Posterior cingulate gyrus (tissue), 11 donors: ENCODE data around the gene NUTM2F.
"Not testable (repeated sequence)": the region's sequence is repeated elsewhere in the genome, so short reads cannot be mapped to it uniquely, and the experiment has no call there.

Experiments used
- DNase-seq, 10 donors: peaks; one replicate each; pipeline versions ENCODE4 v3.0.0 to v3.0.0-alpha.2; 2020 to 2021; ENCODE audit warnings: mixed read lengths in 3 of 10
- intact Hi-C: fragments of 100-400 bp; cut with DNase I; formaldehyde crosslinking; loops from one replicate; pipeline ENCODE4 v1.15.1; 2023

The NUTM2F gene

DNA sequence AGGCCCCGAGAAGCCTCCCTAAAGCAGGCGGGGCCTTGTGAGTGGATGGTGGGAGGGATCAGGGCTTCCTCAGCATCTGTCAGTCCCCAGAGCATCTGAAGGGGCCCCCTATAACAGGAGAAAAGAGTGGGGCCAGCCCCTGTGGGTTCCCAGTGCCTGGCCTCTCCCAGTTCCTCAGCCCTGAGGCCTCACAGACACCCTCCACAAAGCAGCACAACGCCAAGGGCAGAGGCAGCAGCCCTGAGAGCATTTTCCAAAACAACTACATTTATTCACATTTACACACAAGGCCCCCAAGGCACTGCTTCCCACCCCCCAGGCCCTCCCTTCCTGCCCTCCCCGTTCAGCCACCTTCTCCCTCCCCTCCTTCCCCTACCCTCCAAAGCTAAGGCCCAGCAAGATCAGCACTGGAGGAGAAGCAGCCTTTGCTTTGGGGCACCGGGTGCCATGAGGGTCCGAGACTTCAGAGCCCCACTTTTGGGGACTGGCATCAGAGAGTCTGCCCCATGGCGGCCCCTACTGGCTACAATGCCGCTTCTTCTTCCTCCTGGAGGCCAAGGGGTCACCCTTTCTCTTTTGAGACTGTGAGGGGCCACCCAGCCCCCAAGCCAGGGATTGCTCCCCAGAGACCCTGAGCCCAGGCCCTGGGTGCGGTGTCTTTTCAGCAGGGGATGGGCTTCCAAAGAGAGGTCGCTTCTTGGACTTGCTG, 10.3 kb downstream of the NUTM2F start:
- intact Hi-C loops: not testable (repeated sequence)

DNA sequence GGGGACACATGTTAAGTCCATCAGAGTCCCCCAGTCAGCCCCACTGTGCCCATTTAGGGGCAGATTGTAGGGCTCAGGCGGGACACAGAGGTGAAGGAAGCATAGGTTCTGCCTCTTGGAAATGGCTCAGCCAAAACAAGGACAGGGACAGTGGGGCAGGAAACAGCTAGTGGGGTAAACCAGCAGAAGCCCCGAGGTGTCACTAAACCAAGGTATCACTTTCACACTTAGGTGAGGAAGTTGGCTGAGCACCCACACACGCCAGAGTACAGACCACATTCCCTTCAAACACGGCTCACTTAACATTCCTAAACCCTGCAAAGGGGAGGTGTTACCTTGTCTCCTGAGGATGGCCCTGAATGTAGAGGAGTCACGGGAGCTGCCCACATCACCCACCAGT, 12.2 kb downstream of the NUTM2F start:
- intact Hi-C loops: not testable (repeated sequence)

More for the DNA sequence above, 10.3 kb downstream of the NUTM2F start:
- DNase-seq: not testable (repeated sequence)

DNA sequence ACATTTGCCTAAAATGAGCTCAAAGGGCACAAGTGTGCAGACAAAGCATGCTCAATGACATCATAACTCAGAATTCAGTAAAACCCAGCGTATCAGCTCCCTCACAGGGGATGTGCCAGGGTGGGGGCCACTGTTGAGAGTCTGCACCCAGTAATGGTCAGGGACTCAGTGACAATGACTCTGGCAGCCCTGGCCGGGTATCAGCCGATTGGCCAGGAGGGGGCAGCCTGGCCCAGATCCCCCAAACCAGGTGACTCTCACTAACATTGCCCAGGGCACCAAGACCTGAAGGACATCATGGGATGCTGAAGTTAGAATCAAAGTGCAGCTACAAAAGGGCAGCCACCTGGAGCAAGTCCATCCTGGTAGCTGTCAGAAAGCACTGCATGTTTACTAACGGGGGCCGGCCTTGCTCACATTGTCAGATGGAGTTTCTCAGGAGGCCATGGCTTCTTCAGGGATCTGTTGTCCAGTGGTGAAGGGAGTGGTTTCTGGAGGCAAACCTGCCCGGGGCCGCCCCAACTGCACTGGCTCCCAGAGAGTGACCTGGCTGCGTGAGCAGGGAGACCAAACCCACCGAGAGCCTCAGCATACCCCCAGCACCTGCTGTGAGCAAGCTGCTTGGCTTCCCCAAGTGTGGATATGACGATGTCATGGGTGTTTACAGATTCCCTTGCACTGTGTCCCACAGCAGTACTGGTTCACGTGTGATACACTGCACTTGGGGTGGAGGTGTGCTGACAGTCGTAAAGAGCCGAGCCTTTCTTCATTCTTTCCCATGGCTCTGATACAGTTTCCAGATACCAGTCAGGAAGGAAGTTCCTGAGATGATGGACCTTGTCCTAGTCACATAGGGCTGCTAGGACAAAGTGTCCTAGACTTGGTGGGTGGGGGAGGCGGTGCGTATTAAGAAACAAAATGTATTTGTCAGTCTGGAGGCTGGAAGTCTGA, 13.1 kb downstream of the NUTM2F start:
- DNase-seq, intact Hi-C loops: not testable (repeated sequence)

More for the DNA sequence above, 12.2 kb downstream of the NUTM2F start:
- not testable (repeated sequence) for DNase-seq

DNA sequence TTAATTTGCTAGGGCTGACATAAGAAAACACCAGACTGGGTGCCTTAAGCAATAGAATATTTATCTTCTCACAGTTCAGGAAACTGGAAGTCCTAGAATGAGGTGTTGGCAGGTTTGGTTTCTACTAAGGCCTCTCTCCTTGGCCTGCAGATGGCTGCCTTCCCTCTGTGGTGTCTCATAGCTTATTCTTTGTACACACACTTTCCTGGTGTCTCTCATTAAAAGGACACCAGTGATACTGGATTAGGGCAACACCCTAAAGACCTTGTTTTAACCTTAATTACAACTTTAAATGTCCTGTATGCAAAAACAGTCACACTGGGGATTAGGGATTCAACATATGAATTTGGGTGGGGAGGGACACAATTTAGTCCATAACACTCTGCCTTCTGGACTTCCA, 25.1 kb downstream of the NUTM2F start:
- intact Hi-C loops: no loop called here
- no peak for DNase-seq

DNA sequence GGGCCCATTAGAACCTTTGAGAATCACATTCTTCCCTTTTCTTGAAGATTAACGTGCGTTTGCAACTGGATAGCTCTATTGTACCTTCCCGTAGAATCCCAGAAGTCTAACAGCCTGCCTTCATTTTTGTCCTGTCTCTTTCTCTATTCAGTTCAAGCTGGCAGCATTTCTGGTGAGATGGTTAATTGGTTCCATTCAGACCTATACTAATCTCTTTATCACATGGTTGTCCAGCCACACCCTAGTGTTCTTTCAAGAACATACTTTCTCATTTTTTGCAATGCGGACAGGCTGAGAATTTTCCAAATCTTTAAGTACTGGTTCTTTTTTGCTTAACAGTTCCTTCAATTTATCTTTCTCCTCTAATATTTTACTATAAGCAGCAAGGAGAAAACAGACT, 26.0 kb downstream of the NUTM2F start:
- intact Hi-C loops: no loop called here
- no peak for DNase-seq

DNA sequence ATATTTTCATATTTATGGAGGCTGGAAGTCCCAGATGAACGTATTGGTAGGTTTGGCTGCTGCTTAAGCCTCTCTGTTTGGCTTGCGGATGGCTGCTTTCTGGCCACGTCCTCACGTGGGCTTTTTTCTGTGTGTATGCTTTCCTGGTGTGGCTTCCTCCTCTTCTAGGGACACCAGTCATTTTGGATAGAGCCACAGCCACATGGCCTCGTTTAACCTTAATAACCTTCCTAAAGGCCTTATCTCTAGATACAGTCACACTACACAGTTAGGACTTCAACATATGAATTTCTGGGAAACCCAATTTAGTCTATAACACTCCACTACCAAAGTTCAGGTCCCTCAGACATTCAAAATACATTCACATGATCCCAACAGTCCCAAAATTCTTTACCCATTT, 26.9 kb downstream of the NUTM2F start:
- DNase-seq: no peak
- intact Hi-C loops: no loop called here

DNA sequence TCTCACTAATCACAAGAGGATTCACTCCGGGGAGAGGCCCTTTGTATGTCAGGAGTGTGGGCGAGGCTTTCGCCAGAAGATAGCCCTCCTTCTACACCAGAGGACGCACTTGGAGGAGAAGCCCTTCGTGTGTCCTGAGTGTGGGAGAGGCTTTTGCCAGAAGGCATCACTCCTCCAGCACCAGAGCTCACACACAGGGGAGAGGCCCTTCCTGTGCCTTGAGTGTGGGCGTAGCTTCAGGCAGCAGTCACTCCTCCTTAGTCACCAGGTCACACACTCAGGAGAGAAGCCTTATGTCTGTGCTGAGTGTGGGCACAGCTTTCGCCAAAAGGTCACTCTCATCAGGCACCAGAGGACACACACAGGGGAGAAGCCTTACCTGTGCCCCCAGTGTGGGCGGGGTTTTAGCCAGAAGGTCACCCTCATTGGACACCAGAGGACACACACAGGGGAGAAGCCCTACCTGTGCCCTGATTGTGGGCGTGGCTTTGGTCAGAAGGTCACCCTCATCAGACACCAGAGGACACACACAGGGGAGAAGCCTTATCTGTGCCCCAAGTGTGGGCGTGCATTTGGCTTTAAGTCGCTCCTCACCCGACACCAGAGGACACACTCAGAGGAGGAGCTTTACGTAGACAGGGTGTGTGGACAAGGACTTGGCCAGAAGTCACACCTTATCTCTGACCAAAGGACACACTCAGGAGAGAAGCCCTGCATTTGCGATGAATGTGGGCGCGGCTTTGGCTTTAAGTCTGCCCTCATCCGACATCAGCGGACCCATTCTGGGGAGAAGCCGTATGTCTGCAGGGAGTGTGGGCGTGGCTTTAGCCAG, 27.8 kb downstream of the NUTM2F start:
- intact Hi-C loops: no loop called here
- DNase-seq: no peak

DNA sequence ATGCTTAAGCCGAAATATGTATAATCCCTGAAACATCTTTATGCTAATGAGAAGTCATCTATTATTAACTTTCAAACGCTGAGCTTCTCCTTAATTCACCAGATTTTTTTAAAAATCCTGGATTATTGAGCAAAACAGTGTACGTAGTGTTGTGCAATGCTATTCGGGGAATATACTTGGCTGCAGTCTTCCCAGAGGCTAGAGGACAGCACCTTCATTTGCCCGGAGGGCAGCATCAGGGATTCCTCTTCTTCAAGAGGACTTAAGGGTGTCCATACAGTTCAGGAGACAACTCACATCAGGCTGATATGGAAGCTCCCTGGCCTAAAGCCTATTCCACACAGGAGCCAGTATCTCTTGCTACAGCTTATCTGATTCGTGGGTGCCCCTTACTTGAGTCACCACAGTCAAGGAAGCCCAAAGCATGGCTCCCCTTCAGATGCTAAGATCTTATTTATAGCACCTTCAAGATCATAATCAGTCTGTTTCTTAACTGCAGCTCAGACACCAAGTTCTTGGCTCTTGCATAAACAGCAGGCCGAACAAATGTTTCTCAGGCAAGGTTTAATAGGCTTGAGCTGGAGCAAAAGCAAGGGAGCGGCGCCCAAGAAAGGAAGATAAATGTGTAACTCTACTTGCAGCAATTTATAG, 29.4 kb downstream of the NUTM2F start:
- intact Hi-C loops: no loop called here
- DNase-seq: peak in 4 of 10 donors; percentile 15 to 87 (median 34)

DNA sequence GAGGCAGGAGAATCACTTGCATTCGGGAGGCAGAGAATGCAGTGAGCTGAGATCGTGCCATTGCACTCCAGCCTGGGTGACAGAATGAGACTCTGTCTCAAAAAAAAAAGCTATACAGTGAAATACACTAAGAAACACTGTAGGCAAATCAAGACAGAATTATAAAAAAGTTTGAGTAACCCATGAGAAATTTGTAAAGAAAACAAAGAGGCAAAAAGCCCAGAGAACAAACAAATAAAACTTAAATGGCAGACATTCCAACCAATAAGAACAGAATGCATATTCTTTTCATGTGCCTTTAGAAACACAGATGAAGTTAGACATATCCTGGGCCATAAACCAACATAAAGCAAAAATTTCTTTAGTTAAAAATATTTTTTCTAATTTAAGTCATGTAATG, 38.8 kb downstream of the NUTM2F start:
- intact Hi-C loops: no loop called here
- no peak for DNase-seq

DNA sequence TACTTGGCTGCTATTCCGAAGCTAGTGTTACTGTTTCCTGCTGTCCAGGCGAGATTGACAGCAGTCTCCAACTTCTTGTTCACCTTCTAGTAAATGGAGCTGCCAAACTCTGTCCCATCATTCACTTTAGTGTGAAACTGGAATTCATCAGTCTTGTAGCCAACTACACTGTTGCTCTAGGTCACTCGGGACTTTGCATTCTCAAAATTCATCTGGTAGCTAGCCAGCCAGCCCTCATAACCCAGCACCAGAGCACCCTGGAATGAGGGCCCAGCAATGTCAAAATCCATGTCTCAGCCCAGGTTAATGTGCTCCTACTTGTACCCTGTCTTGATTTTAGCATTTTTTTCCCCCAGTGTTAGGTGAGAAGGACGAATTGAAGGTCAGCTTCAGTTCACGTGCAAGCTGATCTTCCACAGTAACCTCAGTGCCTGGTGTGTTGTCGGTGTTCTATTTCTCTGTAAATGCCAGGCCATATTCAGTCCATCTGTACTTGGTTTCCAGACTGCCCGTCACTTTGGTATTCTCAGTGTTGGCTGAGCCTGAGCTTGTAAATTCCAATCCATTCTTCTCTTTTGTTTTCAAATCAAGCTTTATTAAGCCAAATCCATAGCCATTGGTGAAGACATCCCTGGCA, 40.4 kb downstream of the NUTM2F start:
- no peak for DNase-seq
- intact Hi-C loops: no loop called here

DNA sequence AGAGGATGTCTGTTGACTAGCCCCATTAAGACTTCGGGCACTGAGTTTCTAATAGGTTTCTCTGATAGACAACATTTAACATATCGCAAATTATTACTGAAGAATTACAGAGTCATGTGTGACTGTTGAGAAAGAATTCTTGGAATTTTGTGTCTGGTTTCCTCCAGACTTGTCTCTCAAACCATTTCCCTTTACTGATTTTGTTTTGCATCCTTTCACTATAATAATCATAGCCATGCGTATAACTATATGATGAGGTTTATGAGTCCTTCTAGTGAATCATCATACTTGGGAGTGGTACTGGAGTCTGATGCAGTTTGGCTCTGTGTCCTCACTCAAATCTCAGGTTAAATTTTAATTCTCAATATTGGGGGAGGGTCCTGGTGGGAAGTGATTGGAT, 42.3 kb downstream of the NUTM2F start:
- no peak for DNase-seq
- intact Hi-C loops: no loop called here

DNA sequence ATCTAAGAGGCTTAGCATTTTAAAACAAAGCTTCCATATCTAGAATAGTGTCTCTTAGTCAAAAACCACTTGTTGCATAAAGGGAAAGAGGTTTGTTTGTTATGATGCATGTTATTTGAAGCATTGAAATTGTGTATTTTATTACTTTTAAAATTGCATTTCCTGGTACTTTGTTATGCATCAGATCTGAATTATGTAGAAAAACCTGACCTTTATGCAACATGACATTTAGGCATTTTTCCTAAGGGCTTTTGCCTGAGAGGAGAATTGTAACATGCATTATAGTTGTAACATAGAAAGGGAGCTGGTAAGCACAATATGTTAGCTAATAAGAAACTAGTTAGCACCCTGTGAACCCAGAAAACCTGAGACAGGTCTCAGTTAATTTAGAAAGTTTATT, 47.3 kb downstream of the NUTM2F start:
- intact Hi-C loops: no loop called here
- DNase-seq: no peak

DNA sequence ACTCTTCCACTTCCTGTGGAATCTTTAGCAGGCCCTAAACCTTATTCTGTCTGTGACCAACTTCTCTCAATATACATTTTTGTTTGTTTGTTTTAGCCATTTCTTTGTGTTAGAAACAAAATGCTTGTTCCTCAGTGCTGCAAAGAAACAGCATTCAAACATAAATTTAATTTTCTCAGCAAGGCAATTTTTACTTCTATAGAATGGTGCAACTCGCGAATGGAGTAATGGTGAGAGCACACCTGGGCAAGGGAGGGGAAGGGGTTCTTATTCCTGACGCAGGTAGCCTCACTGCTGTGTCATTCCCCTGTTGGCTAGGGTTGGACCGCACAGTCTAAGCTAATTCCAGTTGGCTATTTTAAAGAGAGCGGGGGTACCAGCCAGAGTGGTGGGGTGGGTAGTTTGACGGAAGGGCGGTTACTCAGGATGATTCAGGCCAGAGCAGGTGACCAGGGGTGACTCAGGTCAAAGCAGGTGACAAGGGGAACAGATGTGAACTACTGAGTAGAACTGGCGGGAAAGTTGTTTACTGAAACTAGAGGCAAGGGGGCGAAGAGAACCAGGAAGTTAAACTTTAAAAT, 47.9 kb downstream of the NUTM2F start:
- intact Hi-C loops: no loop called here
- DNase-seq: no peak

DNA sequence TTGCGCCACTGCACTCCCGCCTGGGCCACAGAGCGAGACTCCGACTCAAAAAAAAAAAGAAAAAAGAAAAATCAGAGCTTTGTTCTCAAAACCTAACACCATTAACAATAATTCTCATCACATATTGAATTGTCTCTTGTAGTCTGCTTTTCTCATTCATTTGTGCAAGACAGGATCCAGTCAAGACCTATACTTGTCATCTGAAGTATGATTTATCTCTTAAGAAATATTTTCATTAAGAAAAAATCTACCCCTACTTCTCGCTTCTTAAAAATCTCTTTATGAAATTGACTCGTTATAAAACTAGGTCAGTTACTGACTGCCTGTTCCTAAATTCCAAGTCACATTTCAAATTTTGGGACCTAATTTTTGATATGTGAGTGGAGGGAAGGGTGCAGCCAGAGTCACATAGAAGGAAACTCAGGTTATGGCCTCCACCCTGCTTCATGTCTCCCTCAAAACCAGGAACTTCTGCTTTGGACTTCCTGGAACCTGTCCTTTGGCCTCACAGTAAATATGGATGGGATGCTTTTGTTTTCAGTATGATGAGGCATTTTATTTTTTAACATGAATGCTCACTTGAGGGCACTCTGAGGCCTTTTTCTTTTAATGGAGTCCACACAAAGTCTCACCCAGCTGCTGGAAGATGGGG, 50.4 kb downstream of the NUTM2F start:
- intact Hi-C loops: no loop called here

DNA sequence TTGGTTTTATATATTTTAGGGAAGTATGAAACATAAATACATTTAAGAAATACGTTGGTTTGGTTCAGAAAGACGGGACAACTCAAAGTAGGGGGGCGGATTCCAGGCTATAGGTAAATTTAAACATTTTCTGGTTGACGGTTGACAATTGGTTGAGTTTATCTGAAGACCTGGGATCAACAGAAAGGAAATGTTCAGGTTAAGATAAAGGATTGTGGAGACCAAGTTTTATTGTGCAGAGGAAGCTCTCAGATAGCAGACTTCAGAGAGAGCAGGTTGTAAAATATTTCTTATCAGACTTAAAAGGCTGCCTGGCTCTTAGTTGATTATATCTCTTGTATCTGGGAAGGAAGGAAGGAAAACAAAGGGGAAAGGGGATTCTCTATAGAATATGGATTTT, 51.4 kb downstream of the NUTM2F start:
- DNase-seq, intact Hi-C loops: not testable (repeated sequence)

More for the DNA sequence above, 50.4 kb downstream of the NUTM2F start:
- no peak for DNase-seq

DNA sequence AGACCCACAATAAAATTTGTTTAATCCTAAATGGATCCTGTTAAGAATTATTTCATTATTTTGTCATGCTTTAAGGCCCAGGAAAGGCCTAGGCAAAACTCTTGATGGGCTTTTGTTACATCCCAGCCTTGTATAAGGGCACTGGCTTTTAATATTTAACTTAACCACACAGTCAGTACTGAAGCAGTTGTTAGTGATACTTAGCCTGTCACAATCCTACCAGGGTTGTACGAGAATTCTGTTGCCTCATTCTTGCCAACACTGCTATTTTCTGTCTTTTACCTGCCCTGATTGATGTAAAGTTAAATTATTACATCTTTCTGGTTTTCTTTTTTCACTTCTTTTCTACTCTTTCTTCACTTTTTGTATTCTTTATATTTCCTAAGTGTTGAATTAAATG, 58.4 kb downstream of the NUTM2F start:
- no peak for DNase-seq
- intact Hi-C loops: no loop called here

DNA sequence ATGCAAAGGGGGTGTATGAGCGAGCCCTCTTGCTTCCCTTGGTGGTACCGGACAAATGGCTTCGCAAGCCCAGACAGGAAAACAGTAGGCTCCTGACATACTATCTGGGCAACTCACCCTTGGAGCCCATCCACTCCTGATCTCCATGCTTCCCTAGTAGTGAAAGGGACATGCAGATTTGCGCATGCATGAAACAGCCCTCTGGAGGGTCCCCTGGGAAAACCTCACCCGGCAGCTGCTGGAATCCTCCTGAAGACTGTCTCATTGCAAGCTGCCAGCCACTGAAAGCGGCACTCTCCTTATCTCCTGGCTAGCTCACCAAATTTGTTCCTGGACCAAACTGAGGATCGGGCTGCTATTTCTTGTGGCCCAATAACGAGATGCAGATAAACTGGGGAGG, 59.2 kb downstream of the NUTM2F start:
- intact Hi-C loops: no loop called here
- DNase-seq: no peak
